GM18508 (cell line): ENCODE measurements around the gene JAGN1.
"Not testable (repeated sequence)": the region's sequence is repeated elsewhere in the genome, so short reads cannot be mapped to it uniquely, and the experiment has no call there.

Source experiments
- ATAC-seq: cut with Tn5 transposase; IDR thresholded peaks from one replicate; pipeline ENCODE4 v1.9.1; 2021; ENCODE audit warnings: moderate number of reproducible peaks; ENCODE audit not compliant: insufficient read depth, unreplicated experiment

The JAGN1 gene

DNA sequence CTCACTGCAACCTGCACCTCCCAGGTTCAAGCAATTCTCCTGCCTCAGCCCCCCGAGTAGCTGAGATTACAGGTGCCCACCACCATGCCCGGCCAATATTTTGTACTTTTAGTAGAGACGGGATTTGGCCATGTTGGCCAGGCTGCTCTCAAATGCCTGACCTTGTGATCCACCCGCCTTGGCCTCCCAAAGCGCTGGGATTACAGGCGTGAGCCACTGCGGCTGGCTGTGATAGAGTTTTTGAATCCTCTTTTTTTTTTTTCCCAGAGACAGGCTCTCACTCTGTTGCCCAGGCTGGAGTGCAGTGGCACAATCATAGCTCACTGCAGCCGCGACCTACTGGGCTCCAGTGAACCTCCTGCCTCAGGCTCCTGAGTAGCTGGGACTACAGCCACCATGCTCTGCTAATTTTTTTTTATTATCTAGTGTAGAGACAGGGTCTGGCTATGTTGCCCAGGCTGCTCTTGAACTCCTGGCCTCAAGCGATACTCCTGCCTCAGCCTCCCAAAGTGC, 25.2 kb upstream of the JAGN1 start:
- not testable (repeated sequence) for ATAC-seq

- no peak for ATAC-seq
Measured at GRCh38 chr3:9866639-9867038, 23.8 kb upstream of the JAGN1 start.

DNA sequence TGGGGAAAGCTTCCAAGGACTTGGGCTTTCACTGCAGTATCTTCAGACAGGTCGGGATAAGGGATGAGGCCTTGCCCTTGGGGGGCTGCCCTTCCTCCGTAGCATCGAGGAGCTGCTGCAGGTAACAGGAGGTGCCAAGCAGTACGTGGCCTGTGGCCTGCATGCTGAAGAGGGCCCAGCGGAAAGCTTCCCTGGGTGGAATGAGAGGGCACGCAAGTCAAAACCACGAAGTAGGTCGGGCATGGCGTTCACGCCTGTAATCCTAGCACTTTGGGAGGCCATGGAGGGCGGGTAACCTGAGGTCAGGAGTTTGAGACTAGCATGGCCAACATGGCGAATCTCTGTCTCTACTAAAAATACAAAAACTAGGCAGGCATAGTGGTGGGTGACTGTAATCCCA, 23.3 kb upstream of the JAGN1 start:
- no peak for ATAC-seq

DNA sequence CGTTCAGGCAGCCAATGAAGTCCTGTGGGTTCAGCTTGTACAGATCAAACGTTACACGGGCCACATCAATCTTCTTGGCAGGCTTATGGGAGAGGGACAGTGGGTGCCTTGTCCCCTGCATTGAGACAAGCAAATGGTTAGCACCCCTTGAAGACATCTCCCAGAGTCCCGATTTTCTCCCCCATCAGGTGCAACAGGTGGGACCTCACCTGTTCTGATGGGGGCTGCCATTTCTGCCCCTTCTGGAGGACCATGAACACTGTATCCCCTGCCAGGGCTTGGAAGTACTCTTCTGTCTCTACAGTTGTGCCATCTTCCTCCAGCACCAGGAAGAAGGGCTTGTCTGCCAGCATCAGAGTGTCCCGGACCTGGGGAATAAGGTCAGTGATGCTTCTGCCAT, 20.5 kb upstream of the JAGN1 start:
- no peak for ATAC-seq

DNA sequence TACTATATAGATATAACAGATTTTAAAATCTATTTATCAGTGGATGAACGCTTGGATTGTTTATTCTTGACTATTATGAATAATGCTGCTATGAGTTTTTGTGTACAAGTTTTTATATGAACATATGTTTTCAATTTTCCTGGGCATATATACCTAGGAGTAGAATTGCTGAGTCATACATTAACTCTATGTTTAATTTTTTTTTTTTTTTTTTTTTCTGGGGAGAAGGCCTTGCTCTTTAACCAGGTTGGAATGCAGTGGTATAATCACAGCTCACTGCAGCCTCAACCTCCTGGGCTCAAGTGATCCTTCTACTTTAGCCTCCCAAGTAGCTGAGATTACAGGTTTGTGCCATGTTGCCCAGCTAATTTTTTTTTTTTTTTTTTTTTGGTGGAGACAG, 19.4 kb upstream of the JAGN1 start:
- no peak for ATAC-seq

DNA sequence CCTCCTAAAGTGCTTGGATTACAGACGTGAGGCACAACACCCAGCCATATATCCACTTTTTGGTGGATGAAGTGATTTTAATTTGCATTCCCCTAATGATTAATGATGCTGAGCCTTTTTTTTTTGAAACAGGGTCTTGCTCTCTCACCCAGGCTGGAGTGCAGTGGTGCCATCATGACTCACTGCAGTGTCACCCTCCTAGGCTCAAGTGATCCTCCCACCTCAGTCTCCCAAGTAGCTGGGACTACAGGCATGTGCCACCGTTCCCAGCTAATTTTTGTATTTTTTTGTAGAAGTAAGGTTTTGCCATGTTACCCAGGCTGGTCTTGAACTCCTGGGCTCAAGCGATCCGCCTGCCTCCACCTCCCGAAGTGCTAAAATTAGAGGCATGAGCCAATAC, 18.3 kb upstream of the JAGN1 start:
- ATAC-seq: not testable (repeated sequence)

- no peak for ATAC-seq
Measured at GRCh38 chr3:9875448-9875847, 15.0 kb upstream of the JAGN1 start.

DNA sequence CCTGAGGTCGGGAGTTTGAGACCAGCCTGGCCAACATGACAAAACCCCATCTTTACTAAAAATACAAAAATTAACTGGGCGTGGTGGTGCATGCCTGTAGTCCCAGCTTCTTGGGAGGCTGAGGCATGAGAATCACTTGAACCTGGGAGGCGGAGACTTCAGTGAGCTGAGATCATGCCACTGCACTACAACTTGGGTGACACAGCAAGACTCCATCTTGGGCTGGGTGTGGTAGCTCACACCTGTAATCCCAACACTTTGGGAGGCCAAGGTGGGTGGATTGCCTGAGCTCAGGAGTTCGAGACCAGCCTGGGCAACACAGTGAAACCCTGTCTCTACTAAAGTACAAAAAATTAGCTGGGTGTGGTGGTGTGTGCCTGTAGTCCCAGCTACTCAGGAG, 14.2 kb upstream of the JAGN1 start:
- not testable (repeated sequence) for ATAC-seq

DNA sequence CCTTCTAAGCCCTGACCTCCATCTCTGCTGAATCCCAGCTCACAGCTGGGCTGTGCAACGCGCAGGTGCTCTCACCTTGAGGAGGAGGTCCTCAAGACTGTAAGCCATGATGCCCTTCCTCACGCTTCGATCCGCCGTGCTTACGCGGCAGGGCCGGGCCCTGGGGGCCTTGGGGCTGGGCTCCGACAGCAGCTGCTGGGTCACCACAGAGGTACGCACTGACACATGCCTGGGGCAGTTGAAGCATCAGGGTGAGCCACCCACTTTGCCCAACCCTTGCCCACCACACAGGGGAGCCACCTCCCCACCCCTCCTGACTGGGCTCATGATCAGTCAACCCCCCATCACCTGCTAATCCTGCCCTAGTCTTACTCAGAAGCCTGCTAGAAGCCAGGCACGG, 13.4 kb upstream of the JAGN1 start:
- ATAC-seq: no peak

- no peak for ATAC-seq
Measured at GRCh38 chr3:9878700-9879099, 11.7 kb upstream of the JAGN1 start.

- ATAC-seq: no peak
Measured at GRCh38 chr3:9879830-9880549, 10.4 kb upstream of the JAGN1 start, which contains the start of gene CIDEC. CIDEC (minus strand) TSS chr3:9880253; CDS start chr3:9878486, 1,767 bp downstream.

DNA sequence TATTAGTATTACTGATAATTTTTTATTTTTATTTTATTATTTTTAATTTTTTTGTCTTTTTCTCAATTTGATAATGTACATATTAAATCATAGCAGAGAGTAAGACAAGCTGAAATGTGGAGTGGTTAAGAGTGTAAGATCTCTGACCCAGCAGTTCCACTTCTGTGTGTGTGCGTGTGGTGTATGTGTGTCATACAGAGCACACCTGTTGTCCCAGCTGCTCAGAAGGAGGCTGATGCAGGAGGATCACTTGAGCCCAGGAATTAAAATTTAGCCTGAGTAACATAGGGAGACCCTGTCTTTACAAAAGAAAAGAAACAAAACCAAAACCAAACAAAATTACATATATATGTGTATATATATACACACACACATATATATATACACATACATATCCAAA, 9.0 kb upstream of the JAGN1 start:
- ATAC-seq: no peak

GRCh38 chr3:9883706-9884554, 6.5 kb upstream of the JAGN1 start:
- ATAC-seq: no peak

GRCh38 chr3:9884555-9885165, 5.8 kb upstream of the JAGN1 start:
- no peak for ATAC-seq

- ATAC-seq: no peak
Measured at GRCh38 chr3:9886328-9886727, 4.1 kb upstream of the JAGN1 start.

GRCh38 chr3:9887480-9887879, 2.9 kb upstream of the JAGN1 start:
- no peak for ATAC-seq

DNA sequence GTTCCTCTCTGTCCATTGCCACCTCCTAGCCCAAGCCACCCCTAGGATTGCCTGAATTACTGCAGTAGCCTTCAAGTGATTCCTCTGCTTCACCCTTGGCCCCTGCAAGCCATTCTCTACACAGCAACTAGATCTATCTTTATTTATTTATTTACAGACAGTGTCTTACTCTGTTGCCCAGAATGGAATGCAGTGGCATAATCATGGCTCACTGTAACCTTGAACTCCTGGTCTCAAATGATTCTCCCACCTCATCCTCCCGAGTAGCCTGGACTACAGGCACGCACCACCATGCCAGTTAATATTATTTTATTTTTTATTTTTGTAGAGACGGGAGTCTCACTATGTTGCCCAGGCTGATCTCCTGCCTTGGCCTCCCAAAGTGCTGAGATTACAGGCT, 1.9 kb upstream of the JAGN1 start:
- no peak for ATAC-seq

GRCh38 chr3:9889405-9889804, 1.0 kb upstream of the JAGN1 start:
- no peak for ATAC-seq

- ATAC-seq: no peak
Measured at GRCh38 chr3:9891072-9891622, 737 bp downstream of the JAGN1 start.

DNA sequence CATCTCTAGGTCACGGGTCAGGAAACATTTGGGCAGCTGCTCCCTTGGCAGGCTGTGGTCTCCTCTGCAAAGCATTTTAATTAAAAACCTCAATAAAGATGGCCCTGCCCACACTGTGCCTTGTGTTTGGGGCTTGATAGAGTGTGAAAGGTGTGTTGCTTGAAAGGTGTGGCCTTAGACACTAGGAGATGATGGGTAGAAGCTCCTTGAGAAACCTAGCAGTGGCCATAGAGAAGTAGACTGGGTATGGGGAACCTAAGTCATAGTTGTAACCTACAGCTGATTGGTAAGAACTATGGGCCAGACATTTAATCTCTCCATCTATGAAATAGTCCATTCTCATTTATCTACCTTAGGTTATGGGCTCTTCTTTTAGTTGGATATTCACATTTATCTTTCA, 3.3 kb downstream of the JAGN1 start:
- ATAC-seq: no peak

- ATAC-seq: not testable (repeated sequence)
Measured at GRCh38 chr3:9895715-9896114, 5.3 kb downstream of the JAGN1 start.
